Measurements from ENCODE around the gene LST1. TPM values are rescaled to one million over a fixed set of nuclear protein-coding genes. Genes with fewer than 3 reads are reported as not detected.

The LST1 gene
- total RNA-seq, 1 experiment from 2014 or later: 0.69 TPM

- Histone ChIP-seq H3K36me3 (ENCODE audit: control insufficient read depth in 1 of 2, insufficient read depth in 2 of 2, low read length in 2 of 2) (peaks cover 59 to 64% of the 10 kb centered on the region in 2 experiments), H3K4me2 (ENCODE audit: low read length) (no peak overlapping the region), H3K9me3 (ENCODE audit: control insufficient read depth in 1 of 2, insufficient read depth in 1 of 2, low read depth in 1 of 2, low read length in 2 of 2) (no peaks in the 10 kb centered on the region), H3K27ac (ENCODE audit: low read depth, low read length) (no peak overlapping the region), H4K20me1 (ENCODE audit: insufficient read depth) (peaks cover 40% of the 10 kb centered on the region; the same call in 1 of the 2 replicates), H3K4me1 (ENCODE audit: control insufficient read depth in 1 of 2, insufficient read depth in 2 of 2, low read length in 2 of 2) (peaks cover 14 to 26% of the 10 kb centered on the region in 2 experiments), H3K27me3 (ENCODE audit: insufficient read depth, low read length) (no peaks in the 10 kb centered on the region), H3K79me2 (ENCODE audit: insufficient read depth, low read length) (peaks cover 86% of the 10 kb centered on the region), H3K9ac (ENCODE audit: low read length) (no peak overlapping the region), H3K4me3 (replicated peaks in 1 of 2; ENCODE audit: low read depth in 1 of 2, low read length in 2 of 2) (no peak overlapping the region), H2AFZ (ENCODE audit: low read depth, low read length, poor library complexity, severe bottlenecking) (no peak overlapping the region), H3K9me2 (ENCODE audit: insufficient read depth) (no peaks in the 10 kb centered on the region)
- ATAC-seq (no peak), DNase-seq (ENCODE audit: low read depth, low spot score) (no peak)
- TF ChIP-seq FOSL1 (IDR thresholded peaks at IDR 0.05; ENCODE audit: low read depth) (no peak), SRF (IDR thresholded peaks at IDR 0.05; ENCODE audit: low read depth) (no peak), EZH2phosphoT487 (IDR thresholded peaks at IDR 0.05; ENCODE audit: borderline replicate concordance) (no peak), ELF1 (IDR thresholded peaks at IDR 0.05; ENCODE audit: borderline replicate concordance, low read depth) (no peak), YY1 (IDR thresholded peaks at IDR 0.05; ENCODE audit: extremely low read depth, insufficient replicate concordance, low read depth, low read length) (no peak), SIN3A (IDR thresholded peaks at IDR 0.05; ENCODE audit: low read depth) (no peak), POLR2AphosphoS5 (IDR thresholded peaks at IDR 0.05; ENCODE audit: low read depth, low read length) (no peak), TCF7L2 (IDR thresholded peaks at IDR 0.05; ENCODE audit: borderline replicate concordance, extremely low read depth, insufficient read depth, insufficient read length) (no peak), SP1 (IDR thresholded peaks at IDR 0.05; ENCODE audit: low read depth) (no peak), EGR1 (IDR thresholded peaks at IDR 0.05; ENCODE audit: low read depth) (no peak), EZH2 (IDR thresholded peaks at IDR 0.05) (no peak), ZBTB33 (IDR thresholded peaks at IDR 0.05; ENCODE audit: extremely low read depth, insufficient replicate concordance, low read length) (no peak), CEBPB (IDR thresholded peaks at IDR 0.05; ENCODE audit: low read depth) (no peak), POLR2A (IDR thresholded peaks at IDR 0.05; ENCODE audit: borderline replicate concordance, extremely low read depth, insufficient read depth, insufficient read length) (no peak), ZFX (IDR thresholded peaks at IDR 0.05) (no peak), REST (IDR thresholded peaks at IDR 0.05; ENCODE audit: low read depth) (no peak), ATF3 (IDR thresholded peaks at IDR 0.05) (no peak)
- TF ChIP-seq, protein P1, sequence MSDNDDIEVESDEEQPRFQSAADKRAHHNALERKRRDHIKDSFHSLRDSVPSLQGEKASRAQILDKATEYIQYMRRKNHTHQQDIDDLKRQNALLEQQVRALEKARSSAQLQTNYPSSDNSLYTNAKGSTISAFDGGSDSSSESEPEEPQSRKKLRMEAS (IDR thresholded peaks at IDR 0.05): no peak
- TF ChIP-seq, protein P2, sequence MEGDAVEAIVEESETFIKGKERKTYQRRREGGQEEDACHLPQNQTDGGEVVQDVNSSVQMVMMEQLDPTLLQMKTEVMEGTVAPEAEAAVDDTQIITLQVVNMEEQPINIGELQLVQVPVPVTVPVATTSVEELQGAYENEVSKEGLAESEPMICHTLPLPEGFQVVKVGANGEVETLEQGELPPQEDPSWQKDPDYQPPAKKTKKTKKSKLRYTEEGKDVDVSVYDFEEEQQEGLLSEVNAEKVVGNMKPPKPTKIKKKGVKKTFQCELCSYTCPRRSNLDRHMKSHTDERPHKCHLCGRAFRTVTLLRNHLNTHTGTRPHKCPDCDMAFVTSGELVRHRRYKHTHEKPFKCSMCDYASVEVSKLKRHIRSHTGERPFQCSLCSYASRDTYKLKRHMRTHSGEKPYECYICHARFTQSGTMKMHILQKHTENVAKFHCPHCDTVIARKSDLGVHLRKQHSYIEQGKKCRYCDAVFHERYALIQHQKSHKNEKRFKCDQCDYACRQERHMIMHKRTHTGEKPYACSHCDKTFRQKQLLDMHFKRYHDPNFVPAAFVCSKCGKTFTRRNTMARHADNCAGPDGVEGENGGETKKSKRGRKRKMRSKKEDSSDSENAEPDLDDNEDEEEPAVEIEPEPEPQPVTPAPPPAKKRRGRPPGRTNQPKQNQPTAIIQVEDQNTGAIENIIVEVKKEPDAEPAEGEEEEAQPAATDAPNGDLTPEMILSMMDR (IDR thresholded peaks at IDR 0.05 in 2 of 3, conservative IDR thresholded peaks at IDR 0.05 in 1 of 3; ENCODE audit: borderline replicate concordance in 1 of 3, insufficient read depth in 1 of 3, low read depth in 2 of 3, low read length in 2 of 3): no peak
- ChIA-PET POLR2A (no interaction called here), CTCF (no interaction called here), RAD21 (ENCODE audit: low non-redundant PET in 1 of 2, low total read pairs in 2 of 2, uncharacterized antibody in 2 of 2, unreplicated experiment in 2 of 2) (no interaction called here)
- intact Hi-C loops (cut with micrococcal nuclease): no loop called here
- no TSS peak for BruUV-seq (replicated peaks)
These were observed 47.2 kb upstream of the LST1 start for GRCh38 chr6:31538805-31539400.

Data from HCT116 (cell line).